H1 (cell line): ENCODE data around the gene GFPT1.

Experiments
- POLR2AphosphoS5 ChIP-seq: IDR thresholded peaks from 2 replicates; pipeline ENCODE4 v1.6.1; 2011; ENCODE audit warnings: low read depth, low read length
- TAF1 ChIP-seq: IDR thresholded peaks from 2 replicates; pipeline ENCODE4 v1.6.1; 2011; ENCODE audit warnings: mild to moderate bottlenecking, low read depth, low read length
- YY1 ChIP-seq: IDR thresholded peaks from 2 replicates; pipeline ENCODE4 v1.6.1; 2011; ENCODE audit warnings: low read depth, mild to moderate bottlenecking, low read length

DNA sequence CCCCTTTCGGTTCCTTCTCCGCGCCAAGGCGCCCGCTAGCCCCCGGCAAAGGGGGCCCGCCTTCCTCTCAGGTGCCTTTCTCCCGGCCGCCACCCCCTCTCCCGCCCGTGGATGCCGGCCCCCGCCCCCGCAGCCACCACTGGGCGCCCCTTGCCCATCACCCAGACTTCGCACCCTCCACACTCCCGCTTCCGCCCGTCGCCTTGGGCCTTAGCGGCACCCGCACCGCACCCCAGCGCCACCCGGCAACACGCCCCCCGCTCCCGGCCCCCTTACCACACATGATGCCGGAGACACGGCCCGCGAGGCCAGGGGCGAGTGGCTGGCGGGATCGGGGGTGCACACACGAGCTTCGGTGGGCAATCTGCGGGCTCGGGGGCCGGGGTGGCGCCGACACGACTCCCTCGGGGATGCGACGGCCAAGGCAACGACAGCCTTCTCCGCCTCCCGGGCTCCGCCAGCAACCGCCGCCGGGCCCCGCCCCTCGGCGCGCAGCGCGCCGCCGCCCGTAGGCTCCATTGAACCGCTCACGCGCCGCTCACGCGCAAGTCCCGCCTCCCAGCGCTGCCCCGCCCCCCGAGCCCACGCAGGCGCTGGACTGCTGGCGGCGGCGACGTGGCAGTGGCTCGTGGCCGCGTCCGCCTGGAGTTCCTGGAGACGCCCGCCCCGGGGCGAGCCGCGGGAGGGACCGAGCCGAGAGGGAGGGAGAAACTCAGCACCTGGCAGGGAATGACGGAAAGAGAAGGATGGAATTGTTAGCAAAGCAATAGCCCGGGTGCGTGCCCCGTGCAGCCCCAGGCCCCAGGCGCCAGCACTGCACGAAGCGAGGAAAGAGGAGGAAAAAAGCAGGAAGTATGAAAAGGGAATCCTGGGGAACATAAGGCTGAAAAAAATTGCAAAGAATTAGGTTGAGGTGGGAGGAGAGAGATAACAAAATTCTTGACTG lies at the start of gene GFPT1:
- no peak for TF ChIP-seq YY1
- peak; percentile 83 for TF ChIP-seq TAF1
- no peak; the same call in 1 of the 2 replicates for TF ChIP-seq POLR2AphosphoS5
